ENCODE measurements around the gene HORMAD2.

Gene HORMAD2, protein sequence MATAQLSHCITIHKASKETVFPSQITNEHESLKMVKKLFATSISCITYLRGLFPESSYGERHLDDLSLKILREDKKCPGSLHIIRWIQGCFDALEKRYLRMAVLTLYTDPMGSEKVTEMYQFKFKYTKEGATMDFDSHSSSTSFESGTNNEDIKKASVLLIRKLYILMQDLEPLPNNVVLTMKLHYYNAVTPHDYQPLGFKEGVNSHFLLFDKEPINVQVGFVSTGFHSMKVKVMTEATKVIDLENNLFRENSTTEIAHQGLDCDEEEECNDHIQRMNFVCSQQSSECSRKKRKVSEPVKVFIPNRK

DNA sequence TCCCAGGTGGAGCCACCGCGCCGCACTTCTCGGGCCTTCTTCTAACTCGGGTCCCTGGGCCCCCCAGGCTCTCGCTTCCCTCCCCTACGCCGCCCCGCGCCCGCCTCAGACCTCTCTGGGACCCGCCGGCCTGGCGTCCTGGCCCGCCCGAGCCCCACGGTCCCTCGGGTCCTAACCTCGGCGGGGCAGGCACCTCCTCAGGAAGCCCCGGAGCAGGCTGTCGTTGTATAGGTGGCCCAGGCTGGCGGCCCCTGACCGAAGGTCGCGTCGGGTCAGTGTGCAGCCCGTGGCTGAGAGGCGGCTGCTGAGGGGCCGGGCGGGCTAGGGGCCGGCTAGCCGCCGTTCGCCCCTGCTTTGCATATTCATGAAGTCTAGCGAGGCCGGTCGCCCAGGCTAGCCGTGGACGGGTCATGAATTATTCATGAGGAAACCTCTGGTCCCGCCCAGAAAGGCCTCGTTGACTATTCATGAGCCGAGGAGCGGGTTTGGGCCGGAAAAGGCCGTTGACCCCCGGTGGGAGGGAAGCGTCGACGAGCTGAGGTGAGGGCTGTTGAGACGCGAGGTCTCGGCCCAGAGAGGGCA lies at the start of gene HORMAD2:
HORMAD2 (plus strand) TSS at position 513 of the 582 bp plus-strand sequence. CDS start 13,489 bp downstream, outside the sequence.
- DNase-seq (ENCODE audit: low read depth): peak; percentile 14

DNA sequence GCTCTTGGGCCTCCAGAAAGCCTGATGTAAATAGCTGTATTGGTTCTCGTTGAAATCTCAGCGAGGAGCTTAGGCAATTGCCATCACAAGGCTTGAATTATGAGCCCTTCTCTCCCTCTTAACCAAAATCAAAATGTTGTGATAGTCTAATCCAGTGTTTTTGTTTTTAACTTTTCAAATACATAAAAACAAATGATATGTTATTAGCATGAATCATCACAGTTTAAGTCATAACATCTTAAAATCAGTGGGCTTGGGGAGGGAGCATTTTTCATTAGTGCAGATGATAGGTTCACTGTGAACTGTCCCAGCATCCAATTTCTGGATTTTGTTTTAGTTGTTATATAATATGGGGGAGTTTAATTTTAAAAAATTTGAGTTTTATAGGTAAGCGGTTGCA lies 48.9 kb upstream of the HORMAD2 start:
- DNase-seq (ENCODE audit: low read depth): no peak

DNA sequence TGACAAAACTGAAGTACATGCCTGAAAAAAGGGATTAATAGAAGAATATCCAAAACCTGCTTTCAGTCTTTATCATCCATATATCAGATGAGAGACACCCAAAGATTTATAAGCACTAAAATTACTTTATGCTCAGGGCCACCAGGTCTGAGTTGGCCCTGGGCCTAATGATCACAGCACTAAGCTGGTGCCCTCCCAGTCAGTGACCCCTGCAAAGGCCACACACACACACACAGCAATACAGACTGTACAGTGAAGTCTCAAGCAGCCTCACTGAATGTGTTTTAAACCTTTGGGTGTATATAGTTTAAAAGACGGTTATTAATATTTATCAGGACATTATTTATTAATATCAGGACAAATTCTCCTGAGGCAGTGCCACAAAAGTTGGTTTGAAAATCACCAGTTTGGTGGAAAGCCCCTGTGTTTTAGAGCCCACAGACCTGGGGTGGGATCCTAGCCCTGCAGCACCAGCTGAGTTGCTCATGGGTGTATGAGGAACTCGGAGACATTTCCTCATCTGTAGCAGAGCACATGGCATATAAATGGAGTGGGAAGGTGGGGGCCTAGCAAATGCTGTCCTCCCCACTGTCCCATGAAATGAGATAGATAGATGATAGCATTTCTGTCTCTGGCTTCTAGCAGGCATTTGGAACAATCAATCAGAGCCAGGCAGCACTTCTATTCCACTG lies 48.4 kb upstream of the HORMAD2 start:
- no peak for DNase-seq (ENCODE audit: low read depth)

DNA sequence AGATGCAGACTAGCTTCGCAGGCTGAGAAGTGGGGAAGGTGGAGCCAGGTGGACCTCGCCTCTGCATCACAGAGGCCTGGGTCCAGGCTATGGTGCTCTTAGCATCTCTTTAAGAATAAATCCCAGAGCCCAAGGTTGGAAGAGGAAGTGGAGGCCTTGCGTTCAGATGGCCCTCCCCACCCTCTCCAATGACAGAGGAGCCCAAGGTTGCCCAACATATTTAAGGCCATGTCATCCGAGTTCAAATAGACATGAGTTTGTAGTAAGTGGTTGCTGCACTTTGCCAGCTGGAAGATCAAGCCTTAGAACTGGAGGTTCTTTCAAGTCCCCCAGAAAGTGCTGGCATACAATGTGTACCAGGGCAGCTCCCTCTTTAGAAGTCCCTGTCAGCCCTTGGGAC lies 47.1 kb upstream of the HORMAD2 start:
- no peak for DNase-seq (ENCODE audit: low read depth)

DNA sequence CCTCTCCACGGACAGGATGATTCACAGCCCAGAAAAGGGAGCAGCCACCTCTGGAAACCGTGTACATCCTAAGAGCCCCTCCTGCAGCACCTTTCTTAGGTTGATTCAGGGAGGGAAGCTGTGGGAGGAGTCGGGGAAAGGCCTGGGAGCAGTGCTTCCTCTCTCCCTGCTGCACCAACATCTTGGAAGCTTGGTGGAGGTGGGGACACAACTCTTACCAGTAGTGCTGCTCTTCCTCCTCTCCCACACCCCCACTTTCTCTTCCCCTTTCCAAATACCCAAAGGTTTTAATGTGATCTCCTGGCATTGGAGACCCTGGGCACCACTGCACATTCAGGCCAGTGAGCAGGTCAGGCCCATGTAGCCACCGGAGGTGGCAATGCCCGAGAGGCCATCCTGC lies 46.4 kb upstream of the HORMAD2 start:
- DNase-seq (ENCODE audit: low read depth): no peak

DNA sequence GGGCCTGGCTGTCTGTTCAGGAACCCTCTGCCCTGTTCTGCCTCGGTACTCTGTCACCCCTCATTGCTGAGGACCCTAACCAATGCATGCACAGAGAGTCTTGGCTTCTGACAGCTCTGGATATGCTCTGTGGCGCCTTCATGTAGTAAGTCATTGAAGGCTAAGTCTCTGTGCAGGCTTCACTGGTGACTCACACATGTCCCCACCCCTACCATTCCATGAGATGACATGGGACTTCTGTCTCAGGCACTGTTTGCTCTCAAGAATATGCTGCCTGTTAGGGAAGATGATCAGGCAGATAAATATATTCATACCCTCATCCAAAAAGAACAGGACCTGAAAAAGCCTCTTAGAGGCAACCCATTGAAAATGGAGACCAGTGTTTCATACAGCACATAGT lies 43.6 kb upstream of the HORMAD2 start:
- DNase-seq (ENCODE audit: low read depth): no peak

DNA sequence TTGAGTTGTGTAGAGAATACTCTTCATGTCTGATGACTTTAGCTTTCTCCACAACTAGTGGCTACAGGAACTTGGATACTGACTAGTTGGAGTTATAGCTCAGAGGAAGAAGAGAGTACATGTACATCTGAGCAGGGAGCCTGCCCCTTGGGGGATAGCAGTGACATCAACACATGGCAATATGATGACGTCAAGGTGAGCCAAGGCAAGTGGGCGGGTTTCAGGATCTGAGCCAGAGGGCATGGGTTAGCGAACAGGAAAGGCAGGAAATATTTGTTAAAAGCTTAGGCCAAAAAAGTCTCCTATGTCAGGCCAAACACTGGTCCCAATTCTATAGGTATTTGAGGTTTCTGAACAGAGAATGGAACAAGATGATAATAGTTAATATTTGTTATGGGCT lies 42.0 kb upstream of the HORMAD2 start:
- DNase-seq (ENCODE audit: low read depth): peak; percentile 72

DNA sequence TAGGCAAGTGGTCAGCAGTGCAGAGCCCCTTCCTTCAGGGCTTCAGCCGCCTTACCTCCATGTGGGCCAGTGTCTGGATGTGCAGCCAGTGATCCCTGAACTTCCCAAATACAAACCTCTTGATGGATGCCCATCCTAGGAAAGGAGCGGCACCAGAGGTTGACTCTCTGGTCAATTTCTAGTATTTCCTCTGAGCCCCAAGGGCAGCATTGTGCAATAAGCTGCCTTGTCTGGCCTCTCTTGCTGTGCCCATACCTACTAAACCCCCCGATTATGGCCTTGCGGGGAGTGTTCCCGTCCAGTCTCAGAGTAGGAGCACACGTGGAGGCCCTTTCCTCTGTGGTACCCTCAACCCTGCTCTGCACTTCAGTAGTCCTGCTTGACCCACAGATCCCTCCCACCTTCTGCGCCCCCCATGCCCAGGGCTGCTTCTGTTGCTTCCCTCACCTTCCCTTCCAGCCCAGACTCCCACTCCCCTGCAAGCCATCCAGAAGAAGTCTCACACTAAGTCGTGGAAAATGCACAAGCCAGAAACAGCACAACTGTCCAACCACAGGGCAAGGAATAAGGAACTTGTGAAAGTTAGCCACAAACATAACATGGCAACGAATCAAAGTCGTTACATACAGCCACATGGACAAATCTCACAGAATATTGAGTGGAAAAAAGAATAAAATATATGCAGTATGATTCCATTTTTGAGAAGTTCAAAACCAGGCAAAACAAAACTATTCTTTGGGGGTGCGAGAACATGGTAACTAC lies 39.6 kb upstream of the HORMAD2 start:
- no peak for DNase-seq (ENCODE audit: low read depth)

DNA sequence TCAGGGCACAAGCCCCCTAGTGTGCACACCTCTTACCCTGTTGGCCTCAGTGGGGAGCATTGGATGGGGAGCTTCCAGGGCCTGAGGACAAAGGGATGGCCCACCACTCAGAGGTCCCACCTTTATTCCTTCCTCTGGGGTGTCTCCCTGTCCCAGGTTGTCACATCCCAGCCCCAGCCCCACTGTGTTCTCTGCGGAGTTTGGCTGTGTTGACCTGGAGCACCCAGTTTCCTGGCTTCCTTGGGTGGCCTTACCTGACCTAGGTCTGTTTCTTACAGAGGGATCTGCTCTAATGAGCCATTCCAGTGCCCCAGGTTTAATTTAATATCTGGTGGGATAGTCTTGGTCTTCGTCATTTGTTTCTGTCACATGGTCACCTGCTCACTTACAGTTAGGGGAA lies 38.8 kb upstream of the HORMAD2 start:
- no peak for DNase-seq (ENCODE audit: low read depth)

DNA sequence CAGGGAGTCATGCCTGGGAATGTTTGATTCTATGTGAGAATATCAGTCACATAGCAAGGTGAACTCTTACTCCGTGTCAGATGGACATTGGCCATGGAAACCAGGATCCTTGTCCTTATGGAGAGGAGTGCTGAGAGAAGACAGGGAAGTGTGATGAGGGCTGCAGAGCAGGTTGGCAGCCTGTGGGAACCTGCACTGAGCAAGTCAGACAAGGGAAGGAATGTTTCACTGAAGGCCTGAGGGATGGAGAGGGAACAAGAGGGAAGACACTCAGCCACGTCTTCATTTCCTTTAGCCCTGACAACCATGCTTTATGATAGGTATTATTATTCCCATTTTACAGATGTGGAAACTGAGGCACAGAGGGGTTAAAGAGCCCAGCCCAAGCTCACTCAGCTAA lies 38.4 kb upstream of the HORMAD2 start:
- no peak for DNase-seq (ENCODE audit: low read depth)

DNA sequence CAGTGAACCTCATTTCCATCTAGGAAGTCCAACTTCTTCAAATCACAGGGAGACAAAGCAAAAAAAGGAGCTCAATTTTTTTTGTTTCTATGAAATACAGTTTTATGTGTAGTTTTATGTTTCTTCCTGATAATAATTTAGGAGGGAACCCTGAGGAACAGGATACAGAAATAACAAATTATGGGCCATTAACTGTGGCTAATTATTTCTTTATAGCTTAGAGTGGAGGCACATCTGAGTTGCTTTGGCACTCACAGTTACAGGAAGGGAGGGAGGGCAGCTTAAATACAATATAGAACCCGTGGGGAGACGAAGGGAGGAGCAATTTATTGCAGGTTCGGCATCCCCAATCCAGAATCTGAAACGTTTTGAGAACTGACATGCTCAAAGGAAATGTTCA lies 37.1 kb upstream of the HORMAD2 start:
- DNase-seq (ENCODE audit: low read depth): no peak

DNA sequence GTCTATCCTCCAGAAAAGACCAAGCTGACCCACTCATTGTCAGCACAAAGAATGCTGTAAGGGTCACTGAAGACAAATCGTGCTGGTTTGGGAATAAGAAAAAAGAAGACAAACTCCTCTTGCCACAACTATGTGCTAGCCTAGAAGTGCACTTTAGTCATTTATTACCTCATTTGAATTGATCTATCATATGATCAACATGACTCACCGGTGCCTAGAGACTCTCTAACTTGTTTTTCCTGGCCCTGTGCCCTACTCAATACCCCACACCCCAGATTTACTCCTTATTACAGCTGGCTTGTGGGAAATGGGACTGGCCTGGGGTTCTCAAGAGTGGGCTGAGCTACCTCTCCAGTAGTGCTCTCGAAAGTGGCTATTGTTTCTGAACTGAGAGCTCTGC lies 35.9 kb upstream of the HORMAD2 start:
- DNase-seq (ENCODE audit: low read depth): peak; percentile 72

DNA sequence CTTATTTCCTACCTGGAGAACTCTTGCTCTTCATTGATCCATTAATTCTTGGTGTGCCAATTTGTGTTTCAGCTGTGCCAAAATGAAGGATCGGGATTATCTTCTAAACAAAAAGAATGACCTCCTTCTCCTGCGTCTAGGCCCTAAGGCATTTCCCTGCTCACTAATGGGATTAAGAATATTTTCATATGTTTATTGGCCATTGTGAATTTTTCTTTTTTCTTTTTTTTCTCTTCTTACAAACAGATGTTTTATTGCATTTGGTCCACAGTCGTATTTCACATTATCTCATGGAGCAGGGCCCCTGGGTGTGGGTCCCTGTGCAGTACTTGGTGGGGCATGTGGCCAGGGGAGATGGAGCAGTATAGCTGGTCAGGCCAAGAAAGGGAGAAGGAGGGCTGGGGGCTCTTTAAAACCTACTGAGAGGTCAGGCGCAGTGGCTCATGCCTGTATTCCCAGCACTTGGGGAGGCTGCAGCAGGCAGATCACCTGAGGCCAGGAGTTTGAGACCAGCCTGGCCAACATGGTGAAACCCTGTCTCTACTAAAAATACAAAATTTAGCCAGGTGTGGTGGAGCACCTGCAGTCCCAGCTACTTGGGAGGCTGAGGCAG lies 35.3 kb upstream of the HORMAD2 start:
- no peak for DNase-seq (ENCODE audit: low read depth)

DNA sequence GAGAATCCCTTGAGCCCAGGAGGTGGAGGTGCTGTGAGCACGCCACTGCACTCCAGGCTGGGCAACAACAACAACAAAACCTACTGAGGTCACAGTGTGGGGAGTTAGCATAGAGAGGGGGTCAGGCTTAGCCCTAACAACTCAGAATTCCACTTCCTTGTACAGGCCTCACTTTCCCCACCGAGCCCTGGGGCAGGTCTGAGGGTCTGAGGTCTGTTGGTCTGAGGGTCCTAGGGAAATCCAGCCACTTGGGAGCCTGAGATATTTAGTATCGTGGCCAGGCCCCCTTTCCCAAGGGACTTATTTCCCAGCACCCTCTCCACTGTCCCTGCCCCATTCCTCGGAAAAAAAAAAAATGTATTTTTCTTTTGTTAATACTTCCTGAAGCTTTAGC lies 34.8 kb upstream of the HORMAD2 start:
- DNase-seq (ENCODE audit: low read depth): no peak

DNA sequence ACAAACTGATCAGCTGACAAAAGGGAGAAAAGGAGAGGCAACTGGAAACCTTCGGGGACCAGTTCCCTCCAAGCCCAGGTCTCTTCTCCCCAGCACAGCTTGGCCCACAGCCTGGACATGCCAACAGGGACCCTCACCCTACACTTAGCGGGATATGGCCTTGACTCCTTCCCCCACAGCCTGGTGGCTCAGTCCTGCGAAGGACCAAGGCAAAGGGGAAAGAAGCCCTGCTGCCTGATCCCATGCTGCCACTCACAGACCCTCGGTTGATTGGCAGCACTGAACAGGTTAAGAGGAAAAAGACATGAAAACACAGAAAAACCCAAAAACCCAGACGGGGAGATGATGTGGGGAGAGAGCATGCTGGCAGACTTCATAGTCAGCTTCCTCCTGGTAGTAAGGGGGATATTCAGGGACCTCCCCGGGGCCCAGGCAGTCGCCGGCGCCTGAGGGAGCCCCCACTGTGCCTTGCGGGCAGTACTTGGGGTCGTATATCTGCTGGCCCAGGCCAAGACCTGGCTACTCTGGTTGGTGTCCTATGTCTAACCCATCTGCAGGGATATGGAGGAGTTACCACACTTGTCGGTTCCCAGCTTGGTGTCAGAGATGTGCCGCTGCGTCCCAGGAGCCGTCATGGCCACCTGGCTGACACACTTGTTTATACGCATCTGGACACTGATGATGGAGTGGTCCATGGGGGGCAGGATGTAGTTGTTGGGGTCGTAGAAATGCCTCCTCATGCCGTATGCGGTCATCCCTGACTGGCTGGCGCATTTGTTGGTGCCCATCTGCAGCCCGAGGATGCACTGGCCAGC lies 34.2 kb upstream of the HORMAD2 start:
- DNase-seq (ENCODE audit: low read depth): no peak

DNA sequence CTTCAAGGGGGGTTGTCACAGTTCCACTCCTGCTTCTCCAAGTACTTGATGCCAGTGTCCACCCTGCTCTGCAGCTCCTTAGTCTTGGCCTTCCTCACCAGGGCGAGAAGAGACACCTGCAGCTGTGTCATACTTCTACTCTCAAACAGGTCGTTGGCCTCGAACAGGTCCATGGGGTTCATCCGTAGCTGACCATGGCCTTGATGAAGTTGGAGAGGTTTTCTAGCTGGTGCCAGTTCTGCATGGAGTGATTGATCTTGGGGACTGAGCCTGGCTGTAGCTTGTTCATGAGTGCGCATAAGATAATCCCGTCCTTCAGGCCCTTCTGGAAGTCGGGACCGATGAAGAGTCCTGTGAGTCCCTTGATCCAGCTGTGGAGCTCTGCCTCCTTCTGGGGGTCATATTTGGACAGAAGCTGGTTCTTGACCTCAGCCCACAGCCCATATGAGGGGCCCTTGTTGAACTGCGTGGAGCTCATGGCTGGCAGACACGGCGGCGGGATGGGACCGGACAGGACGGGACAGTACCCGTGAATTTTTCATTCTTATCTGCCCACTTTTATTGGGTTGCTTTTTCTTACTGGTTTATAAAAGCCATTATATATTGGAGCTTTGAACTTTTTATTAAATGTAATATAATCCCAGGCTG lies 33.4 kb upstream of the HORMAD2 start:
- no peak for DNase-seq (ENCODE audit: low read depth)

DNA sequence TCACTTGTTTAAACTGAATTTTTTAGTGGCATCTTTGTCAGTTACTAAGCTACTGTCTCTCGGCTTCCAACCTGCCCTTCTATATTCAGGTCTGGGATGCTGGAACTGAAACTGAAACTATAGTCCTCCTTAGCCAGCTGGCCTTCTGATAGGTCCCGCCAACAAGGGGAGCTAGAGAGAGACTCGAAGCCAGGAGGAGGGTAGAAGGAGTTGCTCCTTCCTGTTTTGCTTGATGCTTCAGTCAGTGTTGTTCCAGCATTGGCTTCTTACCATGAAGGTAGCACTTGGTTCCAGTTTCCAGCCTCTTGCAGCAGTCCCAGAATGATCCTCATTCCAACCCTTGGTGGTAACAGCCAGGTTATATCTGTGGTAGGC lies 32.9 kb upstream of the HORMAD2 start:
- DNase-seq (ENCODE audit: low read depth): no peak

DNA sequence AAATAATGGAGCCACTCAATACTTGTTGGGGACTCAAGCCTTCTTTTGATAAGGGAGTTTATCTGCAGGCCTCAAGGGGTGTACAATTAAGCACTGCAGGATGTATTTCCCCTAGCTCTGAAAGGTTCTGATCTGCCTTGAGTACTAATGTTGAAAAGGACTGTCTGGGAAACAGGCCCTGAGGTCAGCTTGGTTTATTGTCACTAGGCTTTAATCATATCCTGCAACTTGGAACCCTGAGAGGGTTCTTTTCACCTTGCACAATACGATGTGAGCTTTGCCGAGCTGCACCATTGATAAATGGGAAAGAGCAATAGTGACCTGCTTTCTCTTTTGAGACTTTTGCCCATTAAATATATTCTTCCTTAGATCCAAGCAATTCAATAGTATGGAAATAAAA lies 31.6 kb upstream of the HORMAD2 start:
- no peak for DNase-seq (ENCODE audit: low read depth)

DNA sequence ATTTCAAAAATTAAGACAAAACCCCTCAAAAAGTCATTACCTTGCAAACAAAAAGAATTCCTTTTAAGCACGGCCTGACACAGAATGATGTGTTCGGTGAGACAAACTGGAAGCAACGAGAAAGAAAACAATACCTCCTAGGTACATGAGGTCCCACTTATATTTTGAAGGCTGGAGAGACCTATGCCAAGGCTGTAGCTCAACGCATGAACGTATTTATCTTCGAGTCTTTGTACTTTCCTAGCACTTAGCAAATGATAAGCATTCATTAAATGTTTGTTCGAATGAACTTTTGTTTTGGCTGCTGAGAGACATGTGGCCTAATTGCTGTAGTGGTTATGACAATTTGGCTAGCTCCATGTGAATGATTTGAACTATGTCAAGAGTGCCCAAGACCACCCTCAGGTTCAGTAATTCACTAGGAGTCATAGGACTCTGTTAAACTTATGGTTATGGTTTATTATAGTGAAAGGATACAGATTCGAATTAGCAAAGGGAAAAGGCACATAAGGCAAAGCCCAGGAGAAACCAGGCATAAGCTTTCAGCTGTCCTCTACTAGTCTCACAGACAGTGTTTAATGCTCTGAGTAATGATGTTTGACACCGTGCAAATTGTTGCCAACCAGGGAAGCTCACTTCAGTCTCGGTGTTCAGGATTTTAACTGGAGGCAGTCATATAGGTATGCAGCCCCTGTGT lies 26.0 kb upstream of the HORMAD2 start:
- DNase-seq (ENCODE audit: low read depth): no peak

DNA sequence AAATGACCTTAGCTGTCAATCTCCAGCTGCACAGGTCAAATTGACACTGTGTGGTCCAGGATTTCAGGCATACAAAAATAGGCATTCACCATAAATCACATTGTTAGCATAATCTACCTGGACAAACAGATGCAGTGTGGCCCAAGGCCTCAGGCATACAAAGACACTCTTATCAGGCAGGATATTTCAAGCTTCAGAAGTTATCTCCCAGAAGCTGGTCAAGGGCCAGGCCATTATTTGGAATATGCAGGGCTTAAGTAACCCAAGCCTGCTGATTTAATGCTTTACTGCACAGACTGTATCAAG lies 25.5 kb upstream of the HORMAD2 start:
- no peak for DNase-seq (ENCODE audit: low read depth)

DNA sequence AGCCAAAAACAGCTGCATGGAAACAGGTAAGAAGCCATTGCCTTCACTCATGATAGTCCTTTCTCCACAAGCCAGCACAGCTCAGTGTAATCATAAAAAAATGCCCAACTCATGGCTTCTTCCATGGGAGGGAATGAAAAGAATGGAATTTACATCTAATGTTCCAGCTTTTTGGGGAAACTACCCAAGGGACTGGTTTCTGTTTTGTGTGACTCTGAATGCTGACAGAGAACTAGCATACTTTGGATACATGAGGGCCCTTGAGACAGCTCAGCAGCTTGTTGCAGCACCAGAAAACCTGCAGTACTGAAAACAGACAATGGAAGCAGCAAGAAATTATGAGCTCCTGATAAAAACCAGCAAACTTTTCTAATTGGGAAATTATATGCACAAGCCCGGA lies 24.2 kb upstream of the HORMAD2 start:
- no peak for DNase-seq (ENCODE audit: low read depth)

Measured in fibroblast of the conjunctiva (primary cell).